Activated T-helper 1 cell treated with anti-CD3 and anti-CD28 coated beads, Interleukin-12 subunit alpha, Interleukin-12 subunit beta, Interleukin-2, Interleukin-4 antibody, amounts not matched to agents 30 ng/mL and 10 ng/mL and 1 ng/mL, durations not matched to agents 14 hours and 24 hours and 36 hours (primary cell): ENCODE data around the gene CPED1. TPM values are rescaled to one million over a fixed set of nuclear protein-coding genes. Genes with fewer than 3 reads are reported as not detected.

Experiments used
- DNase-seq: peaks from one replicate; pipeline ENCODE4 v3.0.0; 2021; ENCODE audit warnings: low spot score
- H3K27ac Mint-ChIP-seq: one replicate; pipeline ENCODE4 v1.8.0; 2021; ENCODE audit warnings: mild to moderate bottlenecking, mixed read lengths
- H3K27me3 Mint-ChIP-seq: one replicate; pipeline ENCODE4 v1.8.0; 2022; ENCODE audit warnings: mild to moderate bottlenecking, moderate library complexity, mixed read lengths; ENCODE audit not compliant: insufficient read depth
- H3K36me3 Mint-ChIP-seq: one replicate; pipeline ENCODE4 v1.8.0; 2021; ENCODE audit warnings: low read depth, mixed read lengths
- H3K4me1 Mint-ChIP-seq: one replicate; pipeline ENCODE4 v1.8.0; 2021; ENCODE audit warnings: low read depth, mixed read lengths
- H3K4me3 Mint-ChIP-seq: one replicate; pipeline ENCODE4 v1.8.0; 2021; ENCODE audit warnings: mild to moderate bottlenecking, moderate library complexity, mixed read lengths
- H3K9me3 Mint-ChIP-seq: one replicate; pipeline ENCODE4 v1.8.0; 2021; ENCODE audit warnings: mixed read lengths
- intact Hi-C: fragments of 100-400 bp; cut with micrococcal nuclease; formaldehyde crosslinking; loops from one replicate; pipeline ENCODE4 v1.15.1; 2024
- total RNA-seq: library from RNA; stranded (reverse); gene quantifications from 2 replicates; pipeline ENCODE4 v1.2.3, GENCODE V29; 2022

Gene CPED1
- total RNA-seq, 1 donor from 2014 or later, result not detected

DNA sequence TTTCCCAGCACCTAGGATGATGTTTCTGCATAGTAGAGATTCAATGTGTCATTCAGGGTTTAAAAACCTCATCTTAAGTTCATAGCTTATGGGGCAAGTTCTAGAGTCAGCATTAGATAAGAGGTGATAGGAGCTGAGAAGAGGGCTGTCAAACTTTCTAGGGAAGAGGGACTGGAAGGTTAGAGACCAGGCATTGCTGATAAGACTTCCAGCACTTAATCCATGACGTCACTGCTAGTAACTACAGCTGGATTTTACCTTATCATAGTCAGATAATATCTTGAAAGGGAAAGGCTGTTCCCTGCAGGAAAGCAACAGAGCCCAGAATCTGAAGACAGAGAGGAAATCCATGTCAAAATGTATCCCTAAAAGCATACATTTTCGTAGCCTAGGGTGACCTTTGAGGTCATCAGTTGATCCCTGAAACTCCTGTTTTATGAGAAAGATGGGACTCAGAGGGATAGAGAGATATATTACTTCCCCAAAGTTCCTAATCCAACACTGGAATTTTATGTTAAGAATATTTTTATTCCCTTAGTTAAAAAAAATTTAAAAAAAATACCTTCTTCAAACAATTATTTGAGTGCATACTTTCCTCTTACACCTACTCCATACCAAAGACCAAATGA is 3.3 kb upstream of the CPED1 start:
- intact Hi-C loops, result loop anchor here (5.0 to 10.0 kb wide), 2 partner anchors 347 to 380 kb away; no protein-coding TSS in a partner anchor
- Mint-ChIP-seq H3K4me1 (peaks cover 28% of the 10 kb centered on the region), H3K27me3 (peaks cover 39% of the 10 kb centered on the region), H3K36me3 (no peaks in the 10 kb centered on the region), H3K4me3 (no peak overlapping the region), H3K9me3 (no peaks in the 10 kb centered on the region), H3K27ac (no peak overlapping the region)
- no peak for DNase-seq

DNA sequence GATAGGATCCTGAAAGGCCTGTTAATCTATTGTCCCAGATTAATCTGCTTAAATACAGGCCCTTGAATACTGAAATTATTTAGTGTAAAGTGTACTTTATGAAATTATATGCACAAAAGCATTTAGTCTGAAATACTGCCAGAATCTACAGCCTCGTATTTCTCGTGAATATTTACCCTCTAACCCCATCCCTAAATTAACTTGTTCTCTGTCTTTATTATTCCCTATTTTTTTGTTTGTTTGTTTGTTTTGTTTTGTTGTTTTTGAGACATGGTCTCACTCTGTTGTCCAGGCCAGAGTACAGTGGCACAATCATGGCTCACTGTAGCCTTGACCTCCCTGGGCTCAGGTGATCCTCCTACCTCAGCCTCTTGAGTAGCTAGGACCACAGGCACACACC is 2.7 kb upstream of the CPED1 start:
- Mint-ChIP-seq H3K9me3 (no peaks in the 10 kb centered on the region), H3K36me3 (no peaks in the 10 kb centered on the region), H3K4me1 (peaks cover 28% of the 10 kb centered on the region), H3K4me3 (no peak overlapping the region), H3K27me3 (peaks cover 43% of the 10 kb centered on the region), H3K27ac (no peak overlapping the region)
- intact Hi-C loops, result loop anchor here (2.0 to 10.0 kb wide), 4 partner anchors 293 to 561 kb away; no protein-coding TSS in a partner anchor
- no peak for DNase-seq

DNA sequence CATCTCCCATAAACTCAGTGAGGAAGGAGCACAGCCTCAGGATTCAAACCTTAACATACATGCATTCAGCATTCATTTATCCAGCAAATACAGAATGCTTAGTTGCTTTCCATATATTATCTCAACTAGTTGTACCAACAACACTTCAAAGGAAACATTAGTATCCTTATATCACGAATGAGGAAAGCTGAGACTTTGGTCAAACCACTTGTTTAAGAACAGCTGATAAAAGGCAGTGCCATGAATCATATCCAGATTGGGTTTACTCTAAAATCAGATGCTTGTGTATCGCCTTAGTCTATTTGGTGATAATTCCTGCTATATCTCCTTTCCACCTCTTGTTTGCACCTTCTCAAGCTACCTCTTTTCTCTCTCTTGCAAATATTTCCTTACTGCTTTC is 1.9 kb upstream of the CPED1 start:
- intact Hi-C loops, result loop anchor here (1.0 to 10.0 kb wide), 8 partner anchors 35 to 1009 kb away; no protein-coding TSS in a partner anchor
- Mint-ChIP-seq H3K27me3 (peaks cover 47% of the 10 kb centered on the region), H3K9me3 (no peaks in the 10 kb centered on the region), H3K36me3 (no peaks in the 10 kb centered on the region), H3K4me1 (peaks cover 27% of the 10 kb centered on the region), H3K4me3 (no peak overlapping the region), H3K27ac (no peak overlapping the region)
- no peak for DNase-seq

DNA sequence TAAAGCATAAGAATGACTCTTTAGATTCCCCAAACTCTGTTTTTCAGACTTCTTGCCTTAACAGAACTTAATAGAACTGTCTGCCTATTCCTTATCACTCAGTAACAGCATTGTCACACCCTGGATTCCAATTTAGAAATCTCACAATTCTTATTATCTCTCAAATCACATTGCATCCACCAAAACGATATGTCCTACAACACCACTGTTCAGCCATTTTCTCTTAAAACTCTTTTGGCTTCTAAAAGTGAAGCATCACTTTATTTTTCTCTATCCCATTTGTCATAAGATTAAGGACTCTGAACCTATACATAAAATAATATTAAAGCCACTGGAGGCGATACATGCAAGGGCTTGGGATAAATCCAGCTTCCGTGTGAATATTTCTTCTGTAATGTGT is 1.2 kb upstream of the CPED1 start:
- H3K27ac Mint-ChIP-seq, result no peak overlapping the region
- H3K4me3 Mint-ChIP-seq, result no peak overlapping the region
- peaks cover 21% of the 10 kb centered on the region for H3K4me1 Mint-ChIP-seq
- no peaks in the 10 kb centered on the region for H3K9me3 Mint-ChIP-seq
- DNase-seq, result no peak
- no peaks in the 10 kb centered on the region for H3K36me3 Mint-ChIP-seq
- intact Hi-C loops, result loop anchor here (1.0 to 10.0 kb wide), 8 partner anchors 36 to 1008 kb away; no protein-coding TSS in a partner anchor
- peaks cover 49% of the 10 kb centered on the region for H3K27me3 Mint-ChIP-seq

DNA sequence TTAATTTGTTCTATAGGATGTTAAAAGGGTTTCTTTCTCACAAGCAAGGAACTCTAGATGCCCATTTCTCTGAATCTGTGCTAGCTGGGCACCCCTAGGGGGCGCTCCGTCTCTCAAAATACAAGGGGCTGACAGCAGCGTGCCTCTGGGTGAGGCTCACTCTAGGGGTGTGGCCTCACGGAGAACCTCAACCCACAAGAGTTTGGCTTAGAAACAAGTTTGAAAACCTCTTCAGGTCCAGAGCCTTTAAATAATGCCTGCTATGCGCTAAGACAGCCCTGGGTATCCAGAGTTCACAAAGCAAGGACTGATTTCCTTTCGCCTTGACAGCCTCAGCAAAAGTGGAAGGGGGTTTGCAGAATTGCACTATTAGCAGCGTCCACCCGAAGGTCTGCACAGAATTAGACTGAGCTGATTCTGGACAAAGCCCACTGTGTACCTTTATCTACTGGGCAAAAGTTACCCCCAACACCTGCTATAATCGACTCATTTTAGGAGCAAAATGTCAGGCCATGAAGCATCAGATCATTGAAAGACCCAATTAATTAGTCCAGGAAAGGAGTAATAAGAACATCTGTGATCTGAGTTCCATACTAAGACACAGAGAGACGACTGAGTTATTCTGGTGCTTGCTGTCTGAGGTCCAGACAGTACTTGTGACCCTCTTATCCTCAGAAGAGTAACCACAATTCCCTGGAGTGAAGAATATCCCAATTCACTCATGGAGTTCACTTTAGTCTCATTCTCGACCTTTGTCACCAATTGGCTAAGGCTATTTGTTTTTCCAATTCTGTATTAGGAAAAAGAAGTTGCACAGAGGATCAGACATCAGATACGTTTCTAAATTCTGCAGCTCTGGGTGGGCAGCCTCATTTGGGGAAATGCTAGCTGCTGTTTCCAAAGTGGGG is 574 bp upstream of the CPED1 start:
- Mint-ChIP-seq H3K27ac (no peak overlapping the region), H3K4me1 (peaks cover 20% of the 10 kb centered on the region), H3K9me3 (no peaks in the 10 kb centered on the region), H3K4me3 (peak overlapping the region; percentile 81), H3K27me3 (peaks cover 53% of the 10 kb centered on the region), H3K36me3 (no peaks in the 10 kb centered on the region)
- intact Hi-C loops, result loop anchor here (1.0 to 10.0 kb wide), 8 partner anchors 37 to 1007 kb away; no protein-coding TSS in a partner anchor
- peak; percentile 77 for DNase-seq

DNA sequence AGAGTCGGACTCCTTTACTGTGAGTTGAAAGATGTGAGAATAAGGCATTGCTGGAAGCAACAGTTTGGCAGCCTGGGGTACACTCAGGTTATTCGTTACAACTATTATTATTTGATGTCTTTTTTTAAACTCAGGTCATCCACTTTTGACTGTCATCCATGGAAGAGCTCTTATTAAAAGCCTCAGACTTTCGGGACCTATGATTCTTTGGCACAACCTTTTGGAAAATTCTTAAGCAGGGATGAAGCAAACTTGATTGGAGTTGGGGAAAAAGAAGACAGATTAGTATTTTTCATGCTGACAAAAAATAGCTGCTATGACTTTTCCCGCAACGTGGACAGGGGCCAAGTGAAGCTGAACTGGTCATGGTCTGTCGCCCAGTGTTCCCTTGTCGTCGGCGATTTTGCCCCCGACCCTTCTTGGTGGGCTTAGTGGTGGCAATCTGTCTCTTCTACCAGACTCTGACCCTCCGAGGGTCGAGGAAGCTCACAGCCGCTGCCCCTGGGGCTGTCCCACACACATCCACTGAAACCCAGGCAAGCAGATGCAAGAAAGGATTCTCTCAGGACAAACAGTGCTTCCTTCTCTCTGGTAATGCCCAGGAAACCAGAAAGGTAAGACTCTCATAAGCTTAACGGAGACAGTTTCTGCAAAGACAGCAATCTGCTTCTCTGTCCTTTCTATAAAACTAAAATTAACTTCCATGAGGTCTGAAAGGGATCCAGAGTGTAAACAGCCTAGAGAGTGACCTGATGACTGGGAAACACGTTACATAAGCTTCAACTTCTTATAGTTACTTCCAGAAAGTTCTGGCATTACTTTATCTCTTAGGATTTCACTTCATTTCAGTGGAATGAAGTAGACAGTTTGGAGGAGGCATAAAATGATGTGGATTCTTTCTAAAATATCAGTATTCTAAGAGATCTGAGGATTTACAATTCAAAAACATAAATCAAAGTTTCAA is 1.0 kb downstream of the CPED1 start:
- no peak overlapping the region for H3K4me3 Mint-ChIP-seq
- no peak for DNase-seq
- H3K27ac Mint-ChIP-seq, result no peak overlapping the region
- no peaks in the 10 kb centered on the region for H3K36me3 Mint-ChIP-seq
- peaks cover 20% of the 10 kb centered on the region for H3K4me1 Mint-ChIP-seq
- peaks cover 52% of the 10 kb centered on the region for H3K27me3 Mint-ChIP-seq
- no peaks in the 10 kb centered on the region for H3K9me3 Mint-ChIP-seq
- intact Hi-C loops, result loop anchor here (5.0 to 10.0 kb wide), 2 partner anchors 343 to 375 kb away; no protein-coding TSS in a partner anchor

DNA sequence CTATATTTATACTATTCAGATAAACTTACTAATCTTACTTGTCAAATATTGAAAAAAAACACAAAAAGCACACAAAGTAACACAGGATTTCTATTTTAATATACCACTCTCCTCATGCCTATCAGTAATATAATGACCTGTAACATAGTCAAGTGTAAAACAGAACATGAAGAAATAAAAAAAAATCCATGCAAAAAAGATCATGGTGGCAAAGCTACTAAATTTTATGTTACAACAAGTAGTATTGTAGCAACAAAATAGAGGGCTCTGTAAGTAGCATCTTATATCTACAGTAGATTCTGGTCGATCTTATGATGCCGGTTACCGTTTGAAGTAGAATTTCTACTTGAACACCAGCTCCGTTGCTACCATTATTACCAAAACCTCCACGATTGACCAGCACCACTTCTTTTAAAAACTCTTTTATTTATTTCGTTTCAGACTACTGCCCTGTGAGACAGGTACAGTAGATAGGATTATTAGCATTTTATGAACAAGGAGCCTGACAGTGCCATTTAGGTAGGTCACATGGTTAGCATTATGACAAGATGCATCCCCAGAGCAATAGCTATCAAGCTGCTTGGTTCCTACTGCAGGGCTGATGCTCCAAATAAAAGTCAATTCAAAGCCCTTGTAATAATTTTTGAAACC is 2.1 kb downstream of the CPED1 start:
- peaks cover 50% of the 10 kb centered on the region for H3K27me3 Mint-ChIP-seq
- H3K27ac Mint-ChIP-seq, result no peak overlapping the region
- DNase-seq, result no peak
- no peak overlapping the region for H3K4me3 Mint-ChIP-seq
- intact Hi-C loops, result no loop called here
- H3K4me1 Mint-ChIP-seq, result peaks cover 20% of the 10 kb centered on the region
- no peaks in the 10 kb centered on the region for H3K36me3 Mint-ChIP-seq
- H3K9me3 Mint-ChIP-seq, result no peaks in the 10 kb centered on the region

DNA sequence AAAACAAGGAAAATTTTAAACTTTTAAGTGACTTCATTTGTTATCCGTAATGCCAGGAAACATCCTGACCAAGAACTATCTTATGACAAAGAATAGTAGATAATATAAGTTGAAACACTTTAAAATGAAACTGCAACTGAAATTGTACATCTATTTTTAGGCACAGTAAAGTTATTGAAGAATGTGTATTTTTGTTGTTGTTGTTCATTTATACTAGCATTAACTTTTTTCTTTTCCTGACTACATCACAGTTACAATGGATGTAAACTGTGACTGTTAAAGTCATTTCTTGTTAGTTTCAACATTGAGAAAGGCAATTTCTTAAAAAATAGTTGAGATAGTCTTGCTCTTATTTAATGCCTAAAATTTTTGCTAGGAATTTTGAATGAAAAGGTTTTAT is 2.6 kb downstream of the CPED1 start:
- Mint-ChIP-seq H3K9me3 (no peaks in the 10 kb centered on the region), H3K27ac (no peak overlapping the region), H3K36me3 (no peaks in the 10 kb centered on the region), H3K4me1 (peaks cover 20% of the 10 kb centered on the region), H3K27me3 (peaks cover 52% of the 10 kb centered on the region), H3K4me3 (no peak overlapping the region)
- DNase-seq, result no peak
- intact Hi-C loops, result no loop called here

DNA sequence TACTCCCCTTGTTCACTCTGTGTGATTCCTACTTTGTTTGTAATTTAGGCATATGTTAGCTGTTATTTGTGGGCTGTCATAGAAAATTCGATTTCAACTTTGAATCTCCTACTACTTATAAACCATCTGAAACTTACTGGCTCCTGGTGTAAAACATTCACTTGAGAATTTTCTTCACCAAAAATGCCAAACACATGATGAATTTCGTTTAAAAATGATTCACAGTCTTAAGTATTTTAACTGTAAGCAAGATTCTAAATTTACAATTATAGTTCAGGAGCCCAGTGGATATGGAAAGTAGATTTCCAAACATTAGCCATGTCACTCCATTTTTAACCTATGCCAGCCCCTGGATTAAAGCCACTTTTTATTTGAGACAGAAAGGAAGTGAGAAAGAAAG is 3.1 kb downstream of the CPED1 start:
- Mint-ChIP-seq H3K27me3 (peaks cover 52% of the 10 kb centered on the region), H3K27ac (no peak overlapping the region), H3K4me1 (peaks cover 20% of the 10 kb centered on the region), H3K9me3 (no peaks in the 10 kb centered on the region), H3K36me3 (no peaks in the 10 kb centered on the region), H3K4me3 (no peak overlapping the region)
- no peak for DNase-seq
- intact Hi-C loops, result no loop called here

DNA sequence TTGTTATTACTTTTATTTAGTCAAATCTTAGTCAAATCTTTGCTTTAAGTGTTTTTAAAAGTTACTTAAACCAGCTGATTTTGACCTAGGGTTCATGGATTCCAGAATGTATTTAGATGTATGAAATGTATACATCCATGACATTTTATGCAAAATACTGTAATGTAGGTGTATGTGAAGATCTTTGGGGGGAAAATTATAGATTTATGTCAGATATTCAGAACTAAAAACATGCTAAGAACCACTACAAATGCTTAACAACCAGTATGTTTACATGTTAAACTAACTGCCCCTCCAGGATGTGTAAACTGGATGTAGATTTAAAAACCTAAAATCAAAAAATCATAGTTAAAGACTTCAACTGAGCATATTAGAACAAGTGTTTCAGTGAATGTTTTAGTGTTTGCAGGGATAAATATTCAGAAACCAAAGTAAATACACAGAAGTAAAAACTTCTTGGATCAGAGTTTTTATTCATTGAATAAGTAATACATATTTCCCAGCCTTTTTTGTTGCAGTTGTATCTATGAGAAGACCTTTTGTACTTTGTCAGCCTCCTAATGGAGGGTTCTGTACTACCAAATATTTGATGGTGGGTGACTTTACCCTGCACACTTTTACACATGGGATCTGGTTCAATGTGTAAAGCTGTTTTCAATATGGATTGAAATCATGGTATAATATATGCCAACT is 3.9 kb downstream of the CPED1 start:
- H3K27ac Mint-ChIP-seq, result no peak overlapping the region
- intact Hi-C loops, result no loop called here
- peaks cover 17% of the 10 kb centered on the region for H3K4me1 Mint-ChIP-seq
- H3K27me3 Mint-ChIP-seq, result peaks cover 50% of the 10 kb centered on the region
- no peak overlapping the region for H3K4me3 Mint-ChIP-seq
- H3K9me3 Mint-ChIP-seq, result no peaks in the 10 kb centered on the region
- no peak for DNase-seq
- H3K36me3 Mint-ChIP-seq, result no peaks in the 10 kb centered on the region

DNA sequence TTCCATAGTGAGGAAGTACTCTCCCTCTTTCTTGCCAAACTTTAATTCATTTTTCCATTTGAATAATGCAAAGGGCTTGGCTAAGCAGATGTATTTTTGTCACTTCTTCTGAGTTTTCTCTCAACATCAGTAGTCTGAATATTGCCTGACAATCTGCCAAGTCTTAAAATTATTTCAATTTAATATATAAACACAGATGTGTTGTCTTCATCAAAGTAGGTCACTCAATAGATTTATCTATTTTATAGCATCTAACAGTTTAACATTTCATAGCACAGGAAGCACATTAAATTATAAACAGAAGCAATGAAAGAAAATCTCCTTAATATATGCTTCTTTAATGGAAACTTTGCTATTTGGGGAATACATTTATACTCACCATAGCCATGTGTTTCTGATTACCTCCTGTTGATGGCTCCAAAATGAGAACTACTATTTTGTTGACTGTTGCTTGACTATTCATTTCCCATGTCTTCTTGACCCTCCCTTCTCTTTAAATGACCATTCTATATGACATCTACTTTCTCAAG is 4.5 kb downstream of the CPED1 start:
- no peak for DNase-seq
- no peak overlapping the region for H3K4me3 Mint-ChIP-seq
- H3K4me1 Mint-ChIP-seq, result peaks cover 11% of the 10 kb centered on the region
- no peak overlapping the region for H3K27ac Mint-ChIP-seq
- H3K9me3 Mint-ChIP-seq, result no peaks in the 10 kb centered on the region
- H3K27me3 Mint-ChIP-seq, result peaks cover 46% of the 10 kb centered on the region
- no peaks in the 10 kb centered on the region for H3K36me3 Mint-ChIP-seq
- intact Hi-C loops, result no loop called here
